Epithelial cell of proximal tubule (primary cell): Measurements from ENCODE around the gene ARF1. TPM values are rescaled to one million over a fixed set of nuclear protein-coding genes. Genes with fewer than 3 reads are reported as not detected.

ENCODE experiments used
- DNase-seq: peaks from one replicate; pipeline ENCODE4 v3.0.0-alpha.2; 2011; ENCODE audit warnings: low read depth
- H3K4me3 ChIP-seq: 2 replicates; pipeline ENCODE4 v1.5.1; 2011; ENCODE audit warnings: low read depth, mild to moderate bottlenecking, low read length
- CTCF ChIP-seq: conservative IDR thresholded peaks from 2 replicates; pipeline ENCODE4 v1.5.1; 2012; ENCODE audit warnings: low read depth, mild to moderate bottlenecking, low read length
- total RNA-seq: library from RNA; depleted of rRNA; stranded (reverse); fragments of >200 nt; gene quantifications from 2 replicates; pipeline ENCODE4 v1.2.3, GENCODE V29; 2015

The ARF1 gene
- total RNA-seq, 1 donor from 2014 or later: 303 TPM

GRCh38 chr1:228094432-228095016, 12.0 kb downstream of the ARF1 start:
- no peak for DNase-seq
- no peak overlapping the region for H3K4me3 ChIP-seq
- TF ChIP-seq CTCF: no peak

GRCh38 chr1:228095161-228095560, 12.7 kb downstream of the ARF1 start:
- H3K4me3 ChIP-seq: no peak overlapping the region
- TF ChIP-seq CTCF: no peak
- DNase-seq: no peak

GRCh38 chr1:228095938-228096337, 13.4 kb downstream of the ARF1 start:
- DNase-seq: no peak

GRCh38 chr1:228096416-228097332, 14.2 kb downstream of the ARF1 start:
- H3K4me3 ChIP-seq: no peak overlapping the region
- no peak for DNase-seq
- TF ChIP-seq CTCF: no peak

More at GRCh38 chr1:228095938-228096337, 13.4 kb downstream of the ARF1 start:
- H3K4me3 ChIP-seq: no peak overlapping the region
- TF ChIP-seq CTCF: no peak

- H3K4me3 ChIP-seq: no peak overlapping the region
- no peak for TF ChIP-seq CTCF
- DNase-seq: no peak
Measured at GRCh38 chr1:228097333-228098081, 15.0 kb downstream of the ARF1 start.

- no peak for DNase-seq
- H3K4me3 ChIP-seq: no peak overlapping the region
- TF ChIP-seq CTCF: no peak
Measured at GRCh38 chr1:228098323-228098931, 15.9 kb downstream of the ARF1 start.
